ENCODE measurements around the gene POLR2E. TPM values are rescaled to one million over a fixed set of nuclear protein-coding genes. Genes with fewer than 3 reads are reported as not detected.

POLR2E gene
- total RNA-seq, 1 experiment from 2014 or later = 355 TPM

GRCh38 chr19:1103132-1103707 lies 8.0 kb upstream of the POLR2E start:
- in situ Hi-C loops (cut with HindIII; ENCODE audit: low sequenced_read_pairs) = no loop called here

GRCh38 chr19:1102407-1103131 lies 7.4 kb upstream of the POLR2E start:
- no peak for DNase-seq (ENCODE audit: low spot score)
- in situ Hi-C loops (cut with HindIII; ENCODE audit: low sequenced_read_pairs) = no loop called here

More at GRCh38 chr19:1103132-1103707, 8.0 kb upstream of the POLR2E start:
- DNase-seq (ENCODE audit: low spot score) = no peak

- no peak for DNase-seq (ENCODE audit: low spot score)
- in situ Hi-C loops (cut with HindIII; ENCODE audit: low sequenced_read_pairs) = no loop called here
Observed at GRCh38 chr19:1101337-1101698, 6.1 kb upstream of the POLR2E start.

DNA sequence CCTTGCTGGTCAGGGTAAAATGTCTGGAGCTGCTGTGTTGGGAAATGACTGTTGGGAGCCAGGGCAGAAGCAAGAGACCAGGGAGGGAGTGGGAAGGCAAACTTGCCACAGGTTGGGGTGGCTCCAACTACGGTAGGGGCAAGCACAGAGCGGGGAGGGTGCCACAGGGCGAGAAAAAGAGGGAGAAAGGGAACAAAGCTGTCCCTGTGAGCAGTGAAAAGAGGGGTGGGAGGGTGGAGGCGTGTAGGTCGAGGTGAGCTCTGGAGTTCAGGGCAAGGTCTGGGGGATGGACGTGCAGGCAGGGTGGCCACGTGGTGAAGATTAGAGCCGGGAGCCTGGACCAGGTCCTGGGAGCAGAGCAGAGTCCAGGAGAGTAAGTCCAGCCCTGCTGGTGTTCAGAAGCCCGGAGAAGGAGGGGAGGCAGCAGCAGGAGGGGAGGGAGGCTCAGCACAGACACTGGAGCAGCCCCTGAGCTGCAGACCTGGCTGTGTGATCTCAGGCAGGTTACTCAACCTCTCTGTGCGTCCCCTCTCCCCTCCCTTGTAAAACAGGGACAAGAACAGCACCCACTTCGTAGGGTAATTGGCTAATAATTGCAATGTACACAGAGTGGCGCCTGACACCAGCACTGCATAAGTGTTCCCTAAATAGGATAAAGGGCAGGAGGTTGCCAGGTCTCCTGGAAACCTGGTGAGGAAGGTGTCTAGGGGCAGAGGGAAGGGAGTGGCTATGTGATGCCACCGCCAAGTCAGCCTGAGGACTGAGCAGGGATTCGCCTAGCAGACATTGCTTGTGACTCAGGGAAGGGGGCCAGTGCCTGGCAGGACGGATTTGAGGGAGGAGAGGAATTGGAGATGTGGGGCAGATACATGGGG lies 3.2 kb upstream of the POLR2E start:
- in situ Hi-C loops (cut with HindIII; ENCODE audit: low sequenced_read_pairs) = no loop called here
- no peak for DNase-seq (ENCODE audit: low spot score)

- in situ Hi-C loops (cut with HindIII; ENCODE audit: low sequenced_read_pairs) = no loop called here
- no peak for DNase-seq (ENCODE audit: low spot score)
Observed at GRCh38 chr19:1097810-1098176, 2.6 kb upstream of the POLR2E start.

- in situ Hi-C loops (cut with HindIII; ENCODE audit: low sequenced_read_pairs) = no loop called here
- no peak for DNase-seq (ENCODE audit: low spot score)
Observed at GRCh38 chr19:1094655-1094977, 559 bp downstream of the POLR2E start.

GRCh38 chr19:1093811-1094553 lies 1.2 kb downstream of the POLR2E start:
- in situ Hi-C loops (cut with HindIII; ENCODE audit: low sequenced_read_pairs) = no loop called here

DNA sequence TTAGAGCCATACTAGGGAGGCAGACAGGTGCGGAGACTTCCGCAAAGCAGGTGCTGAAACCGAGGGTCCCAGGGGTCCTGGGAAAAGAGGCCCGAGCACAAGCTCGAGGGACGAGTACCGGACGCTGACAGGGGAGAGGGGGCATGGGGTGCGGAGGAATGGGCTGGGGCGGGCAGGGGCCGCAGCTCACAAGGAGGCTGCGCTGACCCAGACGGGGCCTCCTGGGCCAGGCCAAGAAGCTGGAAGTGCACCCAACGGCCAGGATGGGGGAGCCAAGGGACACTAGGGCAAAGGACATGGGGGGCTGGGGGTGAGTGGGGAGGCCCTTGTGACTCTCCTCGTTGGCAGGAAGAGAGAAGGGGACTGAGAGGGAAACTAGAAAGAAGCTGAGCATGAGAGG lies 1.8 kb downstream of the POLR2E start:
- DNase-seq (ENCODE audit: low spot score) = no peak
- in situ Hi-C loops (cut with HindIII; ENCODE audit: low sequenced_read_pairs) = no loop called here

More at GRCh38 chr19:1093811-1094553, 1.2 kb downstream of the POLR2E start:
- DNase-seq (ENCODE audit: low spot score) = no peak

GRCh38 chr19:1091544-1092175 lies 3.5 kb downstream of the POLR2E start:
- DNase-seq (ENCODE audit: low spot score) = no peak

GRCh38 chr19:1090731-1091543 lies 4.2 kb downstream of the POLR2E start:
- DNase-seq (ENCODE audit: low spot score) = no peak
- in situ Hi-C loops (cut with HindIII; ENCODE audit: low sequenced_read_pairs) = no loop called here

More at GRCh38 chr19:1091544-1092175, 3.5 kb downstream of the POLR2E start:
- in situ Hi-C loops (cut with HindIII; ENCODE audit: low sequenced_read_pairs) = no loop called here

- no peak for DNase-seq (ENCODE audit: low spot score)
- in situ Hi-C loops (cut with HindIII; ENCODE audit: low sequenced_read_pairs) = no loop called here
Observed at GRCh38 chr19:1089891-1090290, 5.3 kb downstream of the POLR2E start.

GRCh38 chr19:1089126-1089771 lies 5.9 kb downstream of the POLR2E start:
- no peak for DNase-seq (ENCODE audit: low spot score)
- in situ Hi-C loops (cut with HindIII; ENCODE audit: low sequenced_read_pairs) = no loop called here

DNA sequence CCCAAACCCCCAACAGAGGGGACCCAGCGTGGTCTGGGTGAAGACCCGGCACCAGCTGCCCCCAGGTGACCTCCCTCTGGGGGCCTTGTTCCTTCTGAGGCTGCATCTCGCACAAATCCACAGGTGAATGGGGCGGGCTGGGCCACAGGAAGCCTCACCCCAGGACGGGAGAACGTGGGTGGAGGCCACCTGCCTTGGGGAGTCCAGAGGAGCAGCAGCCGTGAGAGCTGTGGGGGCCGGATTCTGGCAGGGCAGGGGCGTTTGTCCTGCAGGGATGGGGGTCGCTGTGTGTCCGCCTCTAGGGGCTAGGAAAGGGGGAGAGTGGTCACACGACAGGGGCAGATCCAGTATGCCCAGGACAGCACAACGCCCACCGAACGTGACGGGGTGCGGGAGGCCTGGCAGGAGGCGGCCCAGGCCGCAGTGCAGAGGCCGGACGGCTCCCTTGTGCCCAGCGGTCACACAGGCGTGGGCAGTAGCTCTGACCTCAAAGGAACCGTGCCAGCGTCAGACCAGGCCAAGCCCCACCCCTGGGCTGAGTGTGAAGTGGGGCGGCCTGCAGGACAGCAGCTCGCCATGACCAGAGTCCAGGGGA lies 6.7 kb downstream of the POLR2E start:
- in situ Hi-C loops (cut with HindIII; ENCODE audit: low sequenced_read_pairs) = no loop called here
- DNase-seq (ENCODE audit: low spot score) = no peak

GRCh38 chr19:1087813-1088415 lies 7.3 kb downstream of the POLR2E start:
- in situ Hi-C loops (cut with HindIII; ENCODE audit: low sequenced_read_pairs) = no loop called here
- DNase-seq (ENCODE audit: low spot score) = no peak

GRCh38 chr19:1086613-1087012 lies 8.6 kb downstream of the POLR2E start:
- DNase-seq (ENCODE audit: low spot score) = no peak
- in situ Hi-C loops (cut with HindIII; ENCODE audit: low sequenced_read_pairs) = no loop called here

DNA sequence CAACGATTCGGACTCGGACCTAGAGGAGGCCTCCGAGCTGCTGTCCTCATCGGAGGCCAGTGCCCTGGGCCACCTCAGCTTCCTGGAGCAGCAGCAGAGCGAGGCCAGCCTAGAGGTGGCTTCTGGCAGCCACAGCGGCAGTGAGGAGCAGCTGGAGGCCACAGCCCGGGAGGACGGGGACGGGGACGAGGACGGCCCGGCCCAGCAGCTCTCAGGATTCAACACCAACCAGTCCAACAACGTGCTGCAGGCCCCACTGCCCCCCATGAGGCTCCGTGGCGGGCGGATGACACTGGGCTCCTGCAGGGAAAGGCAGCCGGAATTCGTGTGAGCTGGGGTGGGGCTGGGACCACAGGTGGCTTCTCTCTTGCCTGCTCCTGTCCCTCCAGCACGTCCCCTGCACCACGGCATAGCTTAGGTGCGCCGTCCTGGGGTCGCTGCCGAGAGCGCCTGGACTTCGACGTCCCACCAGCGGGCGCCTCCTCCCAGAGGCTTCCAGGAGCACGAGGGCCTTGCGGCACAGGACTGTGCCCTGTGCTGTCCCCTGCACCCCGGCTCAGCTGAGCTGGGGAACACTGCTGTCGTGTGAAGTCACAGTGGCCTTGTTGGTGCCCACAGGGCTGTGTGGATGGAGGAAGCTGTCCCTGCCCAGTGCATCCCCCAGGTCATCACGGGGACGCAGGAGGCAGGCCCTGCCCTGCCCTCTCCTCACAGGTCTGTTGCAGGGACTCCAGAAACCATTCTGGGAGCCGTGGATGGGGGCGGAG lies 9.3 kb downstream of the POLR2E start:
- no peak for DNase-seq (ENCODE audit: low spot score)
- in situ Hi-C loops (cut with HindIII; ENCODE audit: low sequenced_read_pairs) = no loop called here

Measured in G401 (cell line).